Urinary bladder (tissue), 4 donors: Measurements from ENCODE around the gene KYNU. TPM values are rescaled to one million over a fixed set of nuclear protein-coding genes. Genes with fewer than 3 reads are reported as not detected.
"Not testable (repeated sequence)": the region's sequence is repeated elsewhere in the genome, so short reads cannot be mapped to it uniquely, and the experiment has no call there.

Experiments used
- DNase-seq: peaks from one replicate; pipeline ENCODE4 v3.0.0-alpha.2; 2015; ENCODE audit errors: extremely low spot score
- H3K27ac ChIP-seq: one replicate; pipeline ENCODE4 v1.5.1; 2013; ENCODE audit warnings: low read depth, mild to moderate bottlenecking, moderate library complexity
- H3K36me3 ChIP-seq: one replicate; pipeline ENCODE4 v1.6.1; 2013; ENCODE audit warnings: mild to moderate bottlenecking, moderate library complexity; ENCODE audit not compliant: insufficient read depth
- H3K4me1 ChIP-seq: one replicate; pipeline ENCODE4 v1.6.1; 2013; ENCODE audit warnings: mild to moderate bottlenecking, moderate library complexity; ENCODE audit not compliant: insufficient read depth
- H3K4me3 ChIP-seq: one replicate; pipeline ENCODE4 v1.5.1; 2013; ENCODE audit warnings: low read depth, low read length
- WGBS: extraction: QIAGEN DNeasy Blood & Tissue Kit; methylation state at CpG from one replicate; pipeline ENCODE4 v1.1.7; 2013; 5-methylcytosine and 5-hydroxymethylcytosine counted together
- polyA plus RNA-seq: library from polyadenylated mRNA; stranded (reverse); fragments of 200-250 nt; gene quantifications from one replicate; pipeline ENCODE4 v1.2.3, GENCODE V29; 2013
- total RNA-seq: library from RNA; depleted of rRNA; stranded (reverse); fragments of >200 nt; gene quantifications from one replicate; pipeline ENCODE4 v1.2.3, GENCODE V29; 2014
- donor health status: healthy with polysubstance abuse.
- donor health status: healthy.

KYNU gene
- total and polyA plus RNA-seq, 2 donors, result 2.3 to 9.8 TPM

GRCh38 chr2:142876423-142876822, 1.0 kb upstream of the KYNU start:
- WGBS, result 75% methylated on average over 2 of the region's 2 CpGs
- DNase-seq, result no peak
- H3K27ac ChIP-seq, result no peak overlapping the region
- no peak overlapping the region for H3K4me3 ChIP-seq
- peaks cover 1% of the 10 kb centered on the region for H3K4me1 ChIP-seq
- H3K36me3 ChIP-seq, result no peaks in the 10 kb centered on the region

GRCh38 chr2:142878031-142878678, 691 bp downstream of the KYNU start:
- no peak for DNase-seq
- Histone ChIP-seq H3K36me3 (no peaks in the 10 kb centered on the region), H3K4me3 (no peak overlapping the region), H3K4me1 (peaks cover 1% of the 10 kb centered on the region), H3K27ac (no peak overlapping the region)
- 72% methylated on average over 6 of the region's 6 CpGs for WGBS

GRCh38 chr2:142879151-142879550, 1.7 kb downstream of the KYNU start:
- Histone ChIP-seq H3K36me3 (no peaks in the 10 kb centered on the region), H3K27ac (no peak overlapping the region), H3K4me3 (no peak overlapping the region), H3K4me1 (peaks cover 1% of the 10 kb centered on the region)
- no peak for DNase-seq
- WGBS, result 89% methylated on average over 4 of the region's 4 CpGs

- Histone ChIP-seq H3K4me1 (no peaks in the 10 kb centered on the region), H3K36me3 (no peaks in the 10 kb centered on the region), H3K27ac (no peak overlapping the region), H3K4me3 (no peak overlapping the region)
- DNase-seq, result no peak
Observed at GRCh38 chr2:142880279-142880678, 2.8 kb downstream of the KYNU start.

- no peak for DNase-seq
- 87% methylated on average over 3 of the region's 3 CpGs for WGBS
- no peak overlapping the region for H3K27ac ChIP-seq
- no peak overlapping the region for H3K4me3 ChIP-seq
- H3K36me3 ChIP-seq, result peaks cover under 1% of the 10 kb centered on the region
- no peaks in the 10 kb centered on the region for H3K4me1 ChIP-seq
Observed at GRCh38 chr2:142881619-142882018, 4.2 kb downstream of the KYNU start.

GRCh38 chr2:142882500-142882899, 5.0 kb downstream of the KYNU start:
- H3K27ac ChIP-seq, H3K4me3 ChIP-seq, H3K36me3 ChIP-seq, H3K4me1 ChIP-seq, DNase-seq: not testable (repeated sequence)
- 93% methylated on average over 3 of the region's 3 CpGs for WGBS

GRCh38 chr2:142883526-142883925, 6.1 kb downstream of the KYNU start:
- Histone ChIP-seq H3K27ac (no peak overlapping the region), H3K4me1 (no peaks in the 10 kb centered on the region), H3K4me3 (no peak overlapping the region), H3K36me3 (peaks cover 2% of the 10 kb centered on the region)
- no peak for DNase-seq

GRCh38 chr2:142885543-142885942, 8.1 kb downstream of the KYNU start:
- Histone ChIP-seq H3K27ac (no peak overlapping the region), H3K4me3 (no peak overlapping the region), H3K36me3 (peaks cover 2% of the 10 kb centered on the region), H3K4me1 (no peaks in the 10 kb centered on the region)
- no peak for DNase-seq

- H3K27ac ChIP-seq, result no peak overlapping the region
- WGBS, result 90% methylated on average over 2 of the region's 2 CpGs
- H3K36me3 ChIP-seq, result no peaks in the 10 kb centered on the region
- H3K4me1 ChIP-seq, result no peaks in the 10 kb centered on the region
- no peak overlapping the region for H3K4me3 ChIP-seq
- DNase-seq, result no peak
Observed at GRCh38 chr2:142892715-142893114, 15.3 kb downstream of the KYNU start.

- Histone ChIP-seq H3K4me3 (no peak overlapping the region), H3K27ac (no peak overlapping the region), H3K4me1 (no peaks in the 10 kb centered on the region), H3K36me3 (no peaks in the 10 kb centered on the region)
- DNase-seq, result no peak
- WGBS, result 82% methylated on average over 2 of the region's 2 CpGs
Observed at GRCh38 chr2:142893241-142893640, 15.8 kb downstream of the KYNU start.

GRCh38 chr2:142897807-142898206, 20.3 kb downstream of the KYNU start:
- Histone ChIP-seq H3K4me3 (no peak overlapping the region), H3K27ac (no peak overlapping the region), H3K4me1 (no peaks in the 10 kb centered on the region), H3K36me3 (no peaks in the 10 kb centered on the region)
- WGBS, result 58% methylated on average over 1 of the region's 1 CpG
- DNase-seq, result no peak

- not testable (repeated sequence) for H3K27ac ChIP-seq, H3K36me3 ChIP-seq, H3K4me1 ChIP-seq, H3K4me3 ChIP-seq, DNase-seq
- 88% methylated on average over 4 of the region's 4 CpGs for WGBS
Observed at GRCh38 chr2:142900327-142900726, 22.9 kb downstream of the KYNU start.

- H3K27ac ChIP-seq, result no peak overlapping the region
- DNase-seq, result no peak
- no peak overlapping the region for H3K4me3 ChIP-seq
- no peaks in the 10 kb centered on the region for H3K36me3 ChIP-seq
- 80% methylated on average over 6 of the region's 6 CpGs for WGBS
- no peaks in the 10 kb centered on the region for H3K4me1 ChIP-seq
Observed at GRCh38 chr2:142901780-142902179, 24.3 kb downstream of the KYNU start.

GRCh38 chr2:142903726-142904125, 26.3 kb downstream of the KYNU start:
- WGBS, result 83% methylated on average over 7 of the region's 7 CpGs
- not testable (repeated sequence) for H3K36me3 ChIP-seq, H3K4me1 ChIP-seq, DNase-seq, H3K27ac ChIP-seq, H3K4me3 ChIP-seq

- Histone ChIP-seq H3K4me3 (no peak overlapping the region), H3K4me1 (no peaks in the 10 kb centered on the region), H3K27ac (no peak overlapping the region), H3K36me3 (no peaks in the 10 kb centered on the region)
- WGBS, result 77% methylated on average over 2 of the region's 2 CpGs
- no peak for DNase-seq
Observed at GRCh38 chr2:142907653-142908052, 30.2 kb downstream of the KYNU start.
